Aorta (tissue), 5 donors: ENCODE data around the gene CXCL3. TPM values are rescaled to one million over a fixed set of nuclear protein-coding genes. Genes with fewer than 3 reads are reported as not detected.

Source experiments
- ATAC-seq: fragments of 200-7000 bp; cut with Tn5 transposase; one replicate; pipeline ENCODE4 v1.9.1; 2022; ENCODE audit warnings: moderate library complexity; ENCODE audit not compliant: low FRiP score
- DNase-seq, 2 donors: peaks; one replicate each; pipeline ENCODE4 v3.0.0-alpha.2; 2020
- H3K27ac ChIP-seq, 2 donors: one replicate each; pipeline ENCODE4 v1.5.1; 2013; ENCODE audit warnings: low read length in 2 of 2, mild to moderate bottlenecking in 2 of 2, moderate library complexity in 2 of 2, control low read depth in 1 of 2, inconsistent platforms in 1 of 2, low read depth in 1 of 2
- H3K27me3 ChIP-seq, 2 donors: one replicate each; pipeline ENCODE4 v1.6.1; 2013; ENCODE audit warnings: control low read depth in 1 of 2, low read length in 1 of 2, mild to moderate bottlenecking in 1 of 2, moderate library complexity in 1 of 2; ENCODE audit not compliant: insufficient read depth in 2 of 2, control insufficient read depth in 1 of 2
- H3K36me3 ChIP-seq, 2 donors: one replicate each; pipeline ENCODE4 v1.6.1; 2013; ENCODE audit warnings: control low read depth in 1 of 2, low read length in 1 of 2, mild to moderate bottlenecking in 1 of 2; ENCODE audit not compliant: insufficient read depth in 2 of 2, control insufficient read depth in 1 of 2
- H3K4me1 ChIP-seq, 2 donors: one replicate each; pipeline ENCODE4 v1.6.1; 2013; ENCODE audit warnings: low read length in 2 of 2, control low read depth in 1 of 2, mild to moderate bottlenecking in 1 of 2, moderate library complexity in 1 of 2; ENCODE audit not compliant: insufficient read depth in 2 of 2, control insufficient read depth in 1 of 2
- H3K4me3 ChIP-seq, 2 donors: one replicate each; pipeline ENCODE4 v1.5.1; 2013; ENCODE audit warnings: low read length in 2 of 2, control low read depth in 1 of 2, mild to moderate bottlenecking in 1 of 2
- H3K9me3 ChIP-seq: one replicate; pipeline ENCODE4 v1.6.1; 2013; ENCODE audit warnings: mild to moderate bottlenecking, low read length; ENCODE audit not compliant: control insufficient read depth
- WGBS, 2 donors: extraction: QIAGEN DNeasy Blood & Tissue Kit; methylation state at CpG; one replicate each; pipeline ENCODE4 v1.1.7; 2013; 5-methylcytosine and 5-hydroxymethylcytosine counted together
- intact Hi-C, 2 donors: fragments of 100-400 bp; cut with DNase I; formaldehyde crosslinking; loops; one replicate each; pipeline versions ENCODE4 v1.14.2 to v1.15.0; 2022
- polyA plus RNA-seq, 2 donors: library from polyadenylated mRNA; stranded (reverse); fragments of 200-250 nt; gene quantifications; one replicate each; pipeline ENCODE4 v1.2.3, GENCODE V29; 2013
- total RNA-seq, 2 donors: library from RNA; stranded (reverse); fragmentation: NEBNext Ultra II Directional; extraction: Animal tissue kit (Norgen Biotek cat#: 25700); gene quantifications; one replicate each; pipeline ENCODE4 v1.2.1, GENCODE V29; 2021
- donor health status: healthy with polysubstance abuse.
- donor health status: Bipolar disorder and iron deficiency.
- donor health status: DM: no; HTN: no; CAD: no.
- donor health status: DM: no; HTN: no; CAD: no.
- donor health status: DM: yes; HTN: yes; CAD: no.

The CXCL3 gene
- total and polyA plus RNA-seq, 4 donors, result 0.64 to 12.1 (median 2.3) TPM

DNA sequence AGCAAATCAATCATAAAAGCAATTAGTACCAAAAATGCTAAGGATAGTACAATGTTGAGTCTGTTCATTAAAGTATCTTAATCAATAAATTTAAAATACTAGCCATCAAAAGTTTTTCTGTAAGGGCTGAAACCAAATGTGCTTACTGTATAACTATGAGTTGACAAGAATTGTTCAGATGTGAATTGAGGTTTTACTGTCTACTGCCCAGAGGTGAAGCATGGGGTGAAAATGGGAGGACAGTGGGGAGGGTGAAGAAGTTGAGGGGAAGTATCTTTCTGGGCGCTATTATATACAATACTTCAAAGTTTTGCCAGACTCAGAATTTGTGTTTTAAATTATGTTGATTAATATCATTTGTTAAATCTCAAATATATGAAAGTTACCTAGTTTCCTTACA, 46.4 kb downstream of the CXCL3 start:
- WGBS, 2 donors, result 0 to 58% methylated on average over 1 of the region's 1 CpG
- ATAC-seq (no peak), DNase-seq (no peak)
- no peaks in the 10 kb centered on the region for H3K9me3 ChIP-seq
- peaks cover 0 to 2% of the 10 kb centered on the region in 2 donors for H3K27me3 ChIP-seq
- H3K27ac ChIP-seq, result no peak overlapping the region
- no peaks in the 10 kb centered on the region for H3K36me3 ChIP-seq
- H3K4me3 ChIP-seq, result no peak overlapping the region
- no peaks in the 10 kb centered on the region for H3K4me1 ChIP-seq
- intact Hi-C loops, result loop anchor here in 1 of 2 donors (10.0 kb wide), 1 partner anchor 53 kb away; no protein-coding TSS in a partner anchor

GRCh38 chr4:73991742-73992000, 46.8 kb downstream of the CXCL3 start:
- Histone ChIP-seq H3K27me3 (peaks cover 0 to 2% of the 10 kb centered on the region in 2 donors), H3K9me3 (no peaks in the 10 kb centered on the region), H3K4me1 (no peaks in the 10 kb centered on the region), H3K4me3 (no peak overlapping the region), H3K27ac (no peak overlapping the region), H3K36me3 (no peaks in the 10 kb centered on the region)
- WGBS, 2 donors, result 84 to 95% methylated on average over 1 of the region's 1 CpG
- intact Hi-C loops, result loop anchor here in 1 of 2 donors (10.0 kb wide), 1 partner anchor 53 kb away; no protein-coding TSS in a partner anchor
- DNase-seq (no peak), ATAC-seq (no peak)

GRCh38 chr4:73990988-73991741, 47.3 kb downstream of the CXCL3 start:
- Histone ChIP-seq H3K9me3 (no peaks in the 10 kb centered on the region), H3K27ac (no peak overlapping the region), H3K4me1 (no peaks in the 10 kb centered on the region), H3K4me3 (no peak overlapping the region), H3K36me3 (no peaks in the 10 kb centered on the region), H3K27me3 (peaks cover 0 to 2% of the 10 kb centered on the region in 2 donors)
- 89% methylated on average over 9 of the region's 9 CpGs for WGBS, 2 donors
- intact Hi-C loops, result loop anchor here in 1 of 2 donors (10.0 kb wide), 1 partner anchor 54 kb away; no protein-coding TSS in a partner anchor
- DNase-seq, result no peak
- no peak for ATAC-seq

- no peak overlapping the region for H3K27ac ChIP-seq
- no peaks in the 10 kb centered on the region for H3K36me3 ChIP-seq
- intact Hi-C loops, result loop anchor here in 1 of 2 donors (10.0 kb wide), 1 partner anchor 55 kb away; no protein-coding TSS in a partner anchor
- no peak for DNase-seq
- H3K27me3 ChIP-seq, result peaks cover 0 to 2% of the 10 kb centered on the region in 2 donors
- ATAC-seq, result no peak
- no peaks in the 10 kb centered on the region for H3K9me3 ChIP-seq
- WGBS, 2 donors, result 70 to 82% methylated on average over 5 of the region's 5 CpGs
- no peak overlapping the region for H3K4me3 ChIP-seq
- H3K4me1 ChIP-seq, result no peaks in the 10 kb centered on the region
Observed at GRCh38 chr4:73989928-73990327, 48.6 kb downstream of the CXCL3 start.

GRCh38 chr4:73989031-73989430, 49.5 kb downstream of the CXCL3 start:
- H3K36me3 ChIP-seq, result no peaks in the 10 kb centered on the region
- DNase-seq (no peak), ATAC-seq (no peak)
- WGBS, 2 donors, result 72 to 75% methylated on average over 3 of the region's 3 CpGs
- H3K4me3 ChIP-seq, result no peak overlapping the region
- no peak overlapping the region for H3K27ac ChIP-seq
- intact Hi-C loops, result no loop called here
- H3K9me3 ChIP-seq, result no peaks in the 10 kb centered on the region
- H3K27me3 ChIP-seq, result peaks cover 0 to 2% of the 10 kb centered on the region in 2 donors
- no peaks in the 10 kb centered on the region for H3K4me1 ChIP-seq

DNA sequence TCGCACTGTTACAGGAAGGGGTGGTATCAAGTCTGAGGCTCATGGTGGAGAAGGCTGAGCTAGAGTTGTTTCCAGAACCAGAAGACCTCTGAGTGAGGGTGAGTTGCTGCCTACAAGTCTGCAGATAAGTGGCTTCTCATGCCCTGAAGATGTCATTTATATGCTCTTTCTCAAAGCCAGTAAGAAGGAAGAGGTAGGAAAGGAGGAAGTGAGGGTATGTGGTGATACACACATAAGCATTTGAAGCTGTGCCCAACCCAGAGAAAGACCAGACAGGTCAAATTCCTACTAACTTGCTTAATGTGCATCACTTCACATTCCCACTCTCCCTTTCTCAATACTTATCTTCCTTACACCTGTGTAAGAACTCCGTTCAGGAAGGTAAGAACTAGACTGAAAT, 50.4 kb downstream of the CXCL3 start, which contains the start of gene PPBP:
PPBP (minus strand) TSS at position 130 of the 400 bp plus-strand sequence; CDS start at position 43, 87 bp downstream.
- 84 to 86% methylated on average over 2 of the region's 2 CpGs for WGBS, 2 donors
- DNase-seq (no peak), ATAC-seq (no peak)
- no peaks in the 10 kb centered on the region for H3K36me3 ChIP-seq
- no peak within 1 kb of the TSS for H3K4me3 ChIP-seq
- H3K9me3 ChIP-seq, result no peaks in the 10 kb centered on the region
- no peak within 1 kb of the TSS for H3K27ac ChIP-seq
- intact Hi-C loops, result no loop called here
- H3K27me3 ChIP-seq, result peaks cover 0 to 2% of the 10 kb centered on the region in 2 donors
- H3K4me1 ChIP-seq, result no peaks in the 10 kb centered on the region

Other genes starting within 250 kb of the CXCL3 start
- under 1 TPM in 1 of 2 donors, not detected in 1; 0.57 TPM for gene CXCL6, start 202.0 kb downstream of the CXCL3 start, total RNA-seq
- not detected for gene CXCL6, start 202.0 kb downstream of the CXCL3 start, polyA plus RNA-seq
- gene PF4V1, start 185.4 kb downstream of the CXCL3 start, total RNA-seq, result under 1 TPM in 1 of 2 donors, not detected in 1; 0.88 TPM
- not detected for gene PF4V1, start 185.4 kb downstream of the CXCL3 start, polyA plus RNA-seq
- gene CXCL1, start 169.3 kb downstream of the CXCL3 start, total RNA-seq, result 1 to 10 TPM; 2.4 to 4.6 TPM
- 1 to 10 TPM in 1 of 2 donors, not detected in 1; 1.6 TPM for gene CXCL1, start 169.3 kb downstream of the CXCL3 start, polyA plus RNA-seq
- 1 to 10 TPM in 1 of 2 donors, not detected in 1; 3.3 TPM for gene PF4, start 56.7 kb downstream of the CXCL3 start, total RNA-seq
- gene PF4, start 56.7 kb downstream of the CXCL3 start, polyA plus RNA-seq, result not detected
- 1 to 10 TPM in 1 of 2 donors, under 1 TPM in 1; 0.57 to 8.4 TPM for gene PPBP, start 50.5 kb downstream of the CXCL3 start, total RNA-seq
- not detected for gene PPBP, start 50.5 kb downstream of the CXCL3 start, polyA plus RNA-seq
- gene CXCL5, start 40.0 kb downstream of the CXCL3 start, total RNA-seq, result under 1 TPM in 1 of 2 donors, not detected in 1; 0.57 TPM
- gene CXCL5, start 40.0 kb downstream of the CXCL3 start, polyA plus RNA-seq, result under 1 TPM in 1 of 2 donors, not detected in 1; 0.05 TPM
- 10 to 100 TPM; 17.0 to 42.8 TPM for gene CXCL2, start 60.5 kb upstream of the CXCL3 start, total RNA-seq
- gene CXCL2, start 60.5 kb upstream of the CXCL3 start, polyA plus RNA-seq, result 1 to 10 TPM; 1.1 to 3.6 TPM
- gene MTHFD2L, start 119.4 kb upstream of the CXCL3 start, total RNA-seq, result 10 to 100 TPM; 13.7 to 13.8 TPM
- 10 to 100 TPM in 1 of 2 donors, 1 to 10 TPM in 1; 7.1 to 12.3 TPM for gene MTHFD2L, start 119.4 kb upstream of the CXCL3 start, polyA plus RNA-seq